ENCODE data around the gene ACAN. TPM values are rescaled to one million over a fixed set of nuclear protein-coding genes. Genes with fewer than 3 reads are reported as not detected.
"Not testable (repeated sequence)": the region's sequence is repeated elsewhere in the genome, so short reads cannot be mapped to it uniquely, and the experiment has no call there.

ACAN gene
- total RNA-seq, 1 donor from 2014 or later: not detected

GRCh38 chr15:88915354-88915753 lies 112.1 kb downstream of the ACAN start:
- intact Hi-C loops (cut with micrococcal nuclease): no loop called here

GRCh38 chr15:88917760-88918159 lies 114.5 kb downstream of the ACAN start:
- intact Hi-C loops (cut with micrococcal nuclease): no loop called here

- intact Hi-C loops (cut with micrococcal nuclease): no loop called here
Observed at GRCh38 chr15:88918738-88919137, 115.5 kb downstream of the ACAN start.

- intact Hi-C loops (cut with micrococcal nuclease): no loop called here
Observed at GRCh38 chr15:88920186-88920891, 117.1 kb downstream of the ACAN start.

GRCh38 chr15:88920892-88921435 lies 117.7 kb downstream of the ACAN start:
- intact Hi-C loops (cut with micrococcal nuclease): not testable (repeated sequence)

Other genes with a start within 250 kb of the ACAN start
- gene AEN, start 182.1 kb upstream of the ACAN start, total RNA-seq: 52.5 and 53.4 TPM in 2 replicates
- 65.6 and 71.3 TPM in 2 replicates for gene ISG20, start 164.4 kb upstream of the ACAN start, total RNA-seq
- gene HAPLN3, start 92.1 kb downstream of the ACAN start, total RNA-seq: 92.4 and 101 TPM in 2 replicates
- gene MFGE8, start 109.9 kb downstream of the ACAN start, total RNA-seq: 37.4 and 41.9 TPM in 2 replicates

Measured in T-helper 2 cell treated with Interferon-gamma antibody and Interleukin-4, amounts not matched to agents 100 ng/mL and 5 ng/mL, for 36 hours (primary cell).